HCT116 (cell line): Measurements from ENCODE around the gene PCDHGA1.

Experiments
- EZH2 ChIP-seq: fragments of 200-600 bp; sonication (generic); IDR thresholded peaks from 2 replicates; pipeline ENCODE4 v1.6.1; 2017; ENCODE audit warnings: antibody characterized with exemption, mixed run types
- JUND ChIP-seq: IDR thresholded peaks from 2 replicates; pipeline ENCODE4 v1.6.1; 2012
- POLR2A ChIP-seq: IDR thresholded peaks from 2 replicates; pipeline ENCODE4 v1.7.0; 2011; ENCODE audit warnings: borderline replicate concordance; ENCODE audit not compliant: insufficient read depth, insufficient read length; ENCODE audit errors: extremely low read depth
- POLR2AphosphoS5 ChIP-seq: IDR thresholded peaks from 2 replicates; pipeline ENCODE4 v1.6.1; 2011; ENCODE audit warnings: mild to moderate bottlenecking, low read depth, low read length, moderate library complexity
- RAD21 ChIP-seq: IDR thresholded peaks from 2 replicates; pipeline ENCODE4 v1.6.1; 2012; ENCODE audit warnings: low read depth, mild to moderate bottlenecking
- YY1 ChIP-seq: IDR thresholded peaks from 2 replicates; pipeline ENCODE4 v1.6.1; 2011; ENCODE audit warnings: low read length, low read depth, moderate library complexity, mild to moderate bottlenecking; ENCODE audit not compliant: insufficient replicate concordance; ENCODE audit errors: extremely low read depth
- ZNF274 ChIP-seq: fragments of 200-500 bp; sonication (Bioruptor generic); IDR thresholded peaks from 2 replicates; pipeline ENCODE4 v1.6.1; 2014; ENCODE audit warnings: mild to moderate bottlenecking, low read depth, low read length, inconsistent platforms
- TF ChIP-seq, protein P1 (sequence below), 3 experiments: fragments of 200-600 bp in 1 of 3; sonication (generic) in 1 of 3; IDR thresholded peaks in 2 of 3; conservative IDR thresholded peaks in 1 of 3; 2 replicates each; pipeline ENCODE4 v1.5.1; 2012 to 2017; ENCODE audit warnings: low read depth in 2 of 3, low read length in 2 of 3, antibody characterized with exemption in 1 of 3, borderline replicate concordance in 1 of 3, control low read depth in 1 of 3, mild to moderate bottlenecking in 1 of 3, mixed read lengths in 1 of 3, mixed run types in 1 of 3, moderate library complexity in 1 of 3; ENCODE audit not compliant: insufficient read depth in 1 of 3
- TF ChIP-seq, protein P2 (sequence below): IDR thresholded peaks from 2 replicates; pipeline ENCODE4 v1.6.1; 2012
- TF ChIP-seq, protein P3 (sequence below): IDR thresholded peaks from 2 replicates; pipeline ENCODE4 v1.6.1; 2012

DNA sequence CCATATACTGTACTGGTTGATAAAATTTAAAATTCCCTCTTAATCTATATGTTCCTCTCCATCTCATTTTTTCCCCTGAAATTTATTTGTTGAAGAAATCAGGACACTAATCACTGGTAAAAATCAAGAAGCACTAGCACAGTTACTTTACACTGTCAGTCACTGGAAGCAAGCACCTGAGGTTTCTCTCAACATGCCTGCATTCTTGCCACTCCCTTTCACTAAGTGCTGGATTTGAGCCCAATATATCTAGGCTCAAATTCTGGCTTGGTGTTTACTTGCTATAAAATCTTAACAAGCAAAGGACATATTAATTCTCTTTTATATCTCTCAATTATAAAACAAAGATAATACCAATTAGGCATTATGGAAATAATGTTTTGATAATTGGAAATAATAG lies 229.8 kb downstream of the PCDHGA1 start:
- TF ChIP-seq RAD21 (no peak), POLR2A (no peak), POLR2AphosphoS5 (no peak), JUND (no peak), EZH2 (no peak), ZNF274 (no peak), YY1 (no peak)
- TF ChIP-seq, protein P1, sequence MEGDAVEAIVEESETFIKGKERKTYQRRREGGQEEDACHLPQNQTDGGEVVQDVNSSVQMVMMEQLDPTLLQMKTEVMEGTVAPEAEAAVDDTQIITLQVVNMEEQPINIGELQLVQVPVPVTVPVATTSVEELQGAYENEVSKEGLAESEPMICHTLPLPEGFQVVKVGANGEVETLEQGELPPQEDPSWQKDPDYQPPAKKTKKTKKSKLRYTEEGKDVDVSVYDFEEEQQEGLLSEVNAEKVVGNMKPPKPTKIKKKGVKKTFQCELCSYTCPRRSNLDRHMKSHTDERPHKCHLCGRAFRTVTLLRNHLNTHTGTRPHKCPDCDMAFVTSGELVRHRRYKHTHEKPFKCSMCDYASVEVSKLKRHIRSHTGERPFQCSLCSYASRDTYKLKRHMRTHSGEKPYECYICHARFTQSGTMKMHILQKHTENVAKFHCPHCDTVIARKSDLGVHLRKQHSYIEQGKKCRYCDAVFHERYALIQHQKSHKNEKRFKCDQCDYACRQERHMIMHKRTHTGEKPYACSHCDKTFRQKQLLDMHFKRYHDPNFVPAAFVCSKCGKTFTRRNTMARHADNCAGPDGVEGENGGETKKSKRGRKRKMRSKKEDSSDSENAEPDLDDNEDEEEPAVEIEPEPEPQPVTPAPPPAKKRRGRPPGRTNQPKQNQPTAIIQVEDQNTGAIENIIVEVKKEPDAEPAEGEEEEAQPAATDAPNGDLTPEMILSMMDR (IDR thresholded peaks at IDR 0.05 in 2 of 3, conservative IDR thresholded peaks at IDR 0.05 in 1 of 3; ENCODE audit: borderline replicate concordance in 1 of 3, insufficient read depth in 1 of 3, low read depth in 2 of 3, low read length in 2 of 3) = no peak
- TF ChIP-seq, protein P2, sequence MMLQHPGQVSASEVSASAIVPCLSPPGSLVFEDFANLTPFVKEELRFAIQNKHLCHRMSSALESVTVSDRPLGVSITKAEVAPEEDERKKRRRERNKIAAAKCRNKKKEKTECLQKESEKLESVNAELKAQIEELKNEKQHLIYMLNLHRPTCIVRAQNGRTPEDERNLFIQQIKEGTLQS = no peak
- TF ChIP-seq, protein P3, sequence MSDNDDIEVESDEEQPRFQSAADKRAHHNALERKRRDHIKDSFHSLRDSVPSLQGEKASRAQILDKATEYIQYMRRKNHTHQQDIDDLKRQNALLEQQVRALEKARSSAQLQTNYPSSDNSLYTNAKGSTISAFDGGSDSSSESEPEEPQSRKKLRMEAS = no peak
